M059J (cell line): Measurements from ENCODE around the gene JHY. TPM values are rescaled to one million over a fixed set of nuclear protein-coding genes. Genes with fewer than 3 reads are reported as not detected.

Source experiments
- total RNA-seq: library from RNA; depleted of rRNA; stranded (reverse); fragments of >200 nt; shearing (Covaris generic); gene quantifications from 2 replicates; pipeline ENCODE4 v1.2.3, GENCODE V29; 2014; rRNA removed

Gene JHY
- total RNA-seq, 1 experiment from 2014 or later, result 6.2 TPM

Other genes starting within 250 kb of the JHY start
- gene UBASH3B, start 227.0 kb upstream of the JHY start, total RNA-seq, result 14.9 and 19.3 TPM in 2 replicates
- not detected in 2 replicates for gene CRTAM, start 44.3 kb upstream of the JHY start, total RNA-seq
- gene BSX, start 99.1 kb downstream of the JHY start, total RNA-seq, result not detected in 2 replicates
- gene HSPA8, start 179.4 kb downstream of the JHY start, total RNA-seq, result 2,379 and 2,525 TPM in 2 replicates